HG03571 (cell line): Measurements from ENCODE around the gene PLPP3.
A peak's percentile ranks its signal among the peaks of the same experiment; 100 is the strongest.

Experiments
- ATAC-seq: cut with Tn5 transposase; IDR thresholded peaks from one replicate; pipeline ENCODE4 v1.9.1; 2021; ENCODE audit not compliant: unreplicated experiment

PLPP3 gene

GRCh38 chr1:56501426-56501825 lies 77.9 kb downstream of the PLPP3 start:
- ATAC-seq = no peak

DNA sequence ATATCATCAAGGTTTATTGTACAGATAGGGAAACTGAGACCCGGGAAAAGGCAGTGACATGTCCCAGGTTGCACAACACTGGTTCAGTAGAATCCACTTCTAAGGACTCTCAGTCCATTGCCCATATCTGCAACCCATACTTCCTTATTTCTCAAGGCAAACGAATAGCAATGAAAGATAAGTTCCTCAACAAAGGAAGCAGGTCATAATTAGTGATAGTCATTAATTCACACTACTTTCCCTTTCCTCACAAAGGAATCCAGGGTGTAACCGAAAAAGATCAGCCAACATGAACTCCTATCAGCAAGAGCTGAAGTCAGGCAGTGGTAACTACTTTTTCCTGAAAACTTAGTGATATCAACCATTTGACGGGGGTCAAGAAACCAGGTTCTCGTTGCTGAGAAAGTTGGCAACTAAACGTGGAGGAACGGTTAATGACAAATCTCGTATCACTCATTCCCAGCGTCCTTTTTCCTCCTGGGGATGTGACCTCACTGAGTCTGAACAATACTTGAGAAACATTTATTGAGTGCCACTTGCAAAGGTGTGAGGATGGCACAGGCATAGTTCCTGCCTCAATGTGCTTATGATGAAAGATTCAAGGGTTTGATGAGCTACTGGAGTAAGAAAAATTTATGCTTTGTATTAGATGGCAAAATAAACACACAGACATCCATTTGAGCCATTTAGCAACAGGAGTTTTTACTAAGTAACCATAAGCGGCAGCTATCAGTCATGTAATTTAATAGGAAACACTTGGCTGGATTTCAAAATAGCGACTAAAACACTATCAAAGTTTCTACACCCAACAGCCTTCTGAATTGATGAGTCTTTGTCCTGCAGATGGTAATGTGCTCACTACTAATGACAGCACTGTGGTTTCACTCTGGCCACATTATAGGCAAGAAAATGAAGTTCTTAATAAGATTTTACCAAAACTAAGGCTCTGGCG lies 82.3 kb downstream of the PLPP3 start:
- ATAC-seq = no peak

DNA sequence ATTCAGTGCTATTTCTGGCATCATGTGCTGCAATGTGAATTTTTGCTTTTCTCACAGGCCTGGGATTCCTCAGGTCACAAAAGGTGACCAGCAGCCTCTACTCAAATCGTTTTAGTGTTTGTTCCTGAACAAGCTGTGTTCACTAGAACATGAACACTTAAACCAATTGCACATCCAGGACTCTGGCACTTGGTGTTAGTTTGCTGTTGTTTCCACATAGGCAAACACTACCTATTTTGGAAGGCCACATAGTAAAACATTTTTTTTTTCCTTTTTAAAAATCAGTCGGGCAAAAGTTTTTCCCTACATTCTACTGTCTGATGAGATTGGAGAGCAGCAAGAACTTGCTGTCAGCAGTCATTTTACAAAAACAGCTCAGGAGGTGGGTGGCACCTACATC lies 83.2 kb downstream of the PLPP3 start:
- ATAC-seq = no peak

DNA sequence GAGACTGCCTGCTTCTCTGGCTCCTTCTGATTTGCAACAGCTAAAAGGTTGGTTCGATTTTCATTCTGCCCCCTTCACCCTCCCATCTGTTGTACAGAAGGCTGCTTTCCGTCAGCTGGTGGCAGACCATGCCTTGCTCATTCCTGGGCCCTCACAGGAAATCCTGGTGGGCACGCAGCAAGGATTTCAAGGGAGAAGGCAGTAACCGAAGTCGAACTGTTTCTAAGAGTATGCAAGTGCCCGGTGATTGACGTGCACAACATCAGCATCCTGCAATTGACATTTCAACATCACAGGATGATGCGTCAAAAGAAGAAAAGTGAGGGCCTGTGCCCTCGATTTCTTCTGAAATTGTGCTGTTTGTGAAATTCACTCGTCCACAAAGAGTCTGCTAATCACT lies 83.8 kb downstream of the PLPP3 start:
- ATAC-seq = no peak

- no peak for ATAC-seq
Observed at GRCh38 chr1:56494306-56494705, 85.1 kb downstream of the PLPP3 start.

DNA sequence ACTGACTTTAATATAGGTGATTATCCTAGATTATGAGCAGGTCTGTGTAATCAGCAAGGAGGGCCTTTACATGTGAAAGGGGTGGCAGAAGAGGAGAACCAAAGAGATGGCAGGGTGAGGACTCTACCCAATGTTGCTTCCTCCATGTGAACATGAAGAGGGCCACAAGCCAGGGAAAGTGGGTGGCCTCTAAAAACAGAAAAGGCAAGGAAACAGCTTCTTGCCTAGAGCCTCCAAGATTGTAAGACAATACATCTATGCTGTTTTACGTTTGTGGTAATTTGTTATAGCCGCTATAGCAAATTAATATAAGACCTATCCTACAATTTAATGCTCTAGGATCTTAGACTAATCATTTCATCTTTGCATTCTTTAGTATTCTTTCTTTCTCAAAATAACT lies 85.5 kb downstream of the PLPP3 start:
- ATAC-seq = no peak

GRCh38 chr1:56491441-56491840 lies 87.9 kb downstream of the PLPP3 start:
- ATAC-seq = no peak

- ATAC-seq = no peak
Observed at GRCh38 chr1:56490619-56491018, 88.7 kb downstream of the PLPP3 start.

GRCh38 chr1:56489695-56490094 lies 89.7 kb downstream of the PLPP3 start:
- no peak for ATAC-seq

GRCh38 chr1:56484695-56485094 lies 94.7 kb downstream of the PLPP3 start:
- no peak for ATAC-seq

- ATAC-seq = no peak
Observed at GRCh38 chr1:56483104-56483503, 96.3 kb downstream of the PLPP3 start.

GRCh38 chr1:56482486-56482885 lies 96.9 kb downstream of the PLPP3 start:
- ATAC-seq = no peak

DNA sequence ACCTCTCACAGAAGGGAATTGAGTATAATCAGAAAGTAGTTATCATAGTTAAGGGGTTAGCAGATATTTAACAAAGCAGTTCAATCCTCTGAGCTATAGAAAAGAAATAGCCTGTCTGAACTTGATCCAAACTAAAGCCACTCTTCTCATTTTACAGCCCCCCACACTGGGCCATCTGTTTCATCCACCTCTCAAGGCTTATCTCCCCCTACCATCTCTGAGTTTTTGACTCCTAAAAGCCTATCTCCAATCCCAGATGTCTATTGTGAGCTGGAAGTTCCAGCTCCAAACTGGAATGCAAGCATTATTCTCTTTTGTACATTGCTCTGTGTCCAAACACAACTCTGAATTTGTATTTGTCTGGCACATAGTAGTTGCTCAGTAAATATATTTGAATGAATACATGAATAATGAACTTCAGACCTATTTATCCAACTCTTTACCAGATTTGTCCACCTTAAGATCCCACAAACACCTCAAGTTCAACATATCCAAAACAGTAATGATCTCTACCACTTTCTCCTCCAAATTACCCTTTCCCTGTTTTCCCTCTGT lies 98.1 kb downstream of the PLPP3 start:
- ATAC-seq = no peak

- no peak for ATAC-seq
Observed at GRCh38 chr1:56478734-56479133, 100.6 kb downstream of the PLPP3 start.

DNA sequence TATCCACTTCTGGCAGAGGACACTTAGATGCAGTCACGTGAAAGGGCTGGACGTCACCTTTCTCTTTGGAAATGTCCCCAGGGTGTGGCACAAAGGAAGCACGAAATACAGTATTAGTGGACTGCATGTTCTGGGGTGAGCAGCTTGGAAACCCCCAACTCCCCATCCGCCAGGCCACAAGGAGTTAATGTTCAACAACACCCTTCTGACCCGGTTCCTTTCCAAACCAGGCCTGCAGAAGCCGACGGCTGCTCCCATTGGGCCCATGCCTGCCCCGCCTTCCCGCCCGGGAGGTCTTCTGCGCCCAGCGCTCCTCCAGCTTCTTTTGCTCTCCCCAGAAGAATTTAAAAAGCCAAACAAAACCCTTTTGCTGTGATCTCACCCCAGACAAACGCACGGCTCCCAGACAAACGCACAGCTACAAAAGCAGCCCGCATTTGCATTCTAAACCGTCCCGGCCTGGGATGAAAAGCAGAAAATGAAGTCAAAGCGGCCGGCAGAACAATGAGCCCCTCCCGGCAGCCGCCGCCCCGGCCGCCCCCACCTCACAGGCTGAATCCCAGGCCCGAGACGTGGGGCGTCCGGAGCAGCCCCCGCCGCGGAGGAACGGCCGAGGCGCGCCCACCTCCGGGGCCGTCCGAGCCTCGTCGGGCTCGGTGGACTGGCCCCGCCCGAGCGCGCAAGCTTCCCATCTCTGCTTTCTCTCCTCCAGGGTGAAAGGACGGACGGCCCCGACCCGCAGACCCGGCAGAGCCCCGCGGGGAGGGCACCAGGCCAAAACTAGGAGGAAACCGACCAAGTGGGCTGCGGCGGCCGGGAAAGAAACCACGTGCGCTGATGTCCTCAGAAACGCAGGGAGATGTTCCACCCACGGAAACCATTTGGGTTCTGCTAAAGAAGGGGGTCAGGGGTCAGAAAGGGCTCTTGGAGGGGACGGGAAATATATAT lies 101.9 kb downstream of the PLPP3 start:
- no peak for ATAC-seq

- no peak for ATAC-seq
Observed at GRCh38 chr1:56473582-56474270, 105.6 kb downstream of the PLPP3 start.

DNA sequence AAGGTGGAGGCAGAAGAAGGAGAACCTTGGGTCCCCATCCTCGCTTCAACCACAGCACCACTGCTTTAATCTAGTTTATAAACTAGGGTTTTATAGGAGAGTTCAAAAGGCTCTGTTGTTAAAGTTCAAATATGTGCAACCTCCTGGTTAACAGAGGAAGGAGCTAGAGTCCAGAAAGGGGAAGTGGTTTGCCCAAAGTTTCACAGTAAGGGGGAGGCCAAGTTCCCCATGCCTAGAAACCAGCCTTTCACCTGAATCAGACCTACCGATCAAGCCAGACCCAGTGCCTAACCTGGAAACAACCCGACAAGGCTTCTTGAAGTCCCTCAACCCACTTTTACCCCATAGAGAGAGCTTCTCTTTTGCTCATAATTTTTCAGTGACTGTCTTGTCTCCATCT lies 106.5 kb downstream of the PLPP3 start:
- peak; percentile 79 for ATAC-seq

DNA sequence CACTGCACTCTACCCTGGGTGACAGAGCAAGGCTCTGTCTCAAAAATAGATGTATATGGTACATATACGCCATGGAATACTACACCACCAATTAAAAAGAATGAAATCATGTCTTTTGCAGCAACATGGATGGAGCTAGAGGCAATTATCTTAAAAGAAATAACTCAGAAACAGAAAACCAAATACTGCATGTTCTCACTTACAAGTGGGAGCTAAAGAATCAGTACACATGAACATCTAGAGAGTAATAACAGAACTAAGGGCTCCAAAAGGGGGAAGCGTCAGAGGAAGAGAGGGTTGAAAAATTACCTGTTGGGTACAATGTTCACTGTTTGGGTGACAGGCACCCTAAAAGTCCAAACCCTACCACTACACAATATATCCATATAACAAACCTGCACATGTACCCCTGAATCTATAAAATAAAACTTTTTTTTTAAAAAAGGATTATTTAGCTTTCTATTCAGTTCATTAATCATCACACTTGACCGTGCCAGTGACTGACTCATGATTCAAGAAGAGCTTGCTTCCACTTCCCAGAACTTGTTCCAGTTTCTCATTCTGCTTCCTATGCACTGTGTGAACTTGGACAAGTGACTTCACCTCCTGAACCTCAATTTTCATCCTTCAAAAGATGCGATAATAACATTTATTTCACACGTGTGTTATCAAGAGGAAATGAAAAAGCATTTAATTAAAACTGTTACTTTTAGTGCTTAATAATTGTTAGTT lies 109.6 kb downstream of the PLPP3 start:
- no peak for ATAC-seq

- no peak for ATAC-seq
Observed at GRCh38 chr1:56468518-56468917, 110.8 kb downstream of the PLPP3 start.

DNA sequence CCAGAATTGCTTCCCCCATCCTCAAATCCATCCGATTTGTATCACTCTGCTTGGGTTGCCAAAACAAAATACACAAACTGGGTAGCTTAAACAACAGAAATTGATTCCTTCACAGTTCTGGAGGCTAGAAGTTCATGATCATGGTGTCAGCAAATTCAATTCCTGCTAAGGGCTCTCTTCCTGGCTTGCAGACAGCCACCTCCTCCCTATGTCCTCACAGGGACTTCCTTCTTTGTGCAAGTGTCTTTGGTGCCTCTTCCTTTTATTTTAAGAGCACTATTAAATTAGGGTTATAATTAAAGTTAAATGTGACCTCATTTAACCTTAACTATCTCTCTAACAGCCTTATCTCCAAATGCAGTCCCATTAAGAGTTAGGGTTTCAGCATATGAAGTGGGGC lies 112.8 kb downstream of the PLPP3 start:
- ATAC-seq = no peak
